Measurements from ENCODE around the gene SUPT6H.
"Not testable (repeated sequence)": the region's sequence is repeated elsewhere in the genome, so short reads cannot be mapped to it uniquely, and the experiment has no call there.

Gene SUPT6H

GRCh38 chr17:28655160-28655559 lies 6.8 kb upstream of the SUPT6H start:
- no peak for DNase-seq

- no peak for DNase-seq
Measured at GRCh38 chr17:28657756-28658155, 4.2 kb upstream of the SUPT6H start.

DNA sequence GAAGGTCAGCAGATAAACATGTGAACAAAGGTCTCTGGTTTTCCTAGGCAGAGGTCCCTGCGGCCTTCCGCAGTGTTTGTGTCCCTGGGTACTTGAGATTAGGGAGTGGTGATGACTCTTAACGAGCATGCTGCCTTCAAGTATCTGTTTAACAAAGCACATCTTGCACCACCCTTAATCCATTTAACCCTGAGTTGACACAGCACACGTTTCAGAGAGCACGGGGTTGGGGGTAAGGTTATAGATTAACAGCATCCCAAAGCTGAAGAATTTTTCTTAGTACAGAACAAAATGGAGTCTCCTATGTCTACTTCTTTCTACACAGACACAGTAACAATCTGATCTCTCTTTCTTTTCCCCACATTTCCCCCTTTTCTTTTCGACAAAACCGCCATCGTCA lies 3.7 kb upstream of the SUPT6H start:
- DNase-seq, result not testable (repeated sequence)

DNA sequence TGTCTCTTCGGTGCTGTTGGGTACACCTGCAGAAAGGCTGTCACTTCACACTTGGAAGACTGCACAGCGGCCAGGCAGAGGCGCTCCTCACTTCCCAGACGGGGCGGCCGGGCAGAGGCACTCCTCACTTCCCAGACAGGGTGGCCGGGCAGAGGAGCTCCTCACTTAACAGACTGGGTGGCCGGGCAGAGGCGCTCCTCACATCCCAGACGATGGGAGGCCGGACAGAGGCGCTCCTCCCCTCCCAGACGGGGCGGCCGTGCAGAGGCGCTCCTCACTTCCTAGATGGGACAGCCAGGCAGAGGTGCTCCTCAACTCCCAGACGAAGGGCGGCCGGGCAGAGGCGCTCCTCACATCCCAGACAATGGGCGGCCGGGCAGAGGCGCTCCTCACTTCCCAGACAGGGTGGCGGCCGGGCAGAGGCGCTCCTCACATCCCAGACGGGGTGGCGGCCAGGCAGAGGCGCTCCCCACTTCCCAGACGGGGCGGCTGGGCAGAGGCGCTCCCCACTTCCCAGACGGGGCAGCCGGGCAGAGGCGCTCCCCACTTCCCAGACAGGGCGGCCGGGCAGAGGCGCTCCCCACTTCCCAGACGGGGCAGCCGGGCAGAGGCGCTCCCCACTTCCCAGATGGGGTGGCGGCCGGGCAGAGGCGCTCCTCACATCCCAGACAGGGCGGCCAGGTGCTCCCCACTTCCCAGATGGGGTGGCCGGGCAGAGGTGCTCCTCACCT lies 3.1 kb upstream of the SUPT6H start:
- DNase-seq, result not testable (repeated sequence)

DNA sequence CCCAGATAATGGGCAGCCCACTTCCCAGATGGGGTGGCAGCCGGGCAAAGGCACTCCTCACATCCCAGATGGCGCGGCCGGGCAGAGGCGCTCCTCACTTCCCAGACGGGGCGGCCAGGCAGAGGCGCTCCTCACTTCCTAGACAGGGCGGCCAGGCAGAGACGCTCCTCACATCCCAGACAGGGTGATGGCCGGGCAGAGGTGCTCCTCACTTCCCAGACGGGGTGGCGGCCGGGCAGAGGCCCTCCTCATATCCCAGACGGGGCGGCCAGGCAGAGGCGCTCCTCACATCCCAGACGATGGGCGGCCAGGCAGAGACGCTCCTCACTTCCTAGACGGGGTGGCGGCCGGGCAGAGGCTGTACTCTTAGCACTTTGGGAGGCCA lies 2.5 kb upstream of the SUPT6H start:
- DNase-seq, result not testable (repeated sequence)

- DNase-seq, result no peak
Measured at GRCh38 chr17:28662527-28662829, 473 bp downstream of the SUPT6H start.

GRCh38 chr17:28663723-28664122 lies 1.7 kb downstream of the SUPT6H start:
- no peak for DNase-seq

- no peak for DNase-seq
Measured at GRCh38 chr17:28665994-28666393, 4.0 kb downstream of the SUPT6H start.

DNA sequence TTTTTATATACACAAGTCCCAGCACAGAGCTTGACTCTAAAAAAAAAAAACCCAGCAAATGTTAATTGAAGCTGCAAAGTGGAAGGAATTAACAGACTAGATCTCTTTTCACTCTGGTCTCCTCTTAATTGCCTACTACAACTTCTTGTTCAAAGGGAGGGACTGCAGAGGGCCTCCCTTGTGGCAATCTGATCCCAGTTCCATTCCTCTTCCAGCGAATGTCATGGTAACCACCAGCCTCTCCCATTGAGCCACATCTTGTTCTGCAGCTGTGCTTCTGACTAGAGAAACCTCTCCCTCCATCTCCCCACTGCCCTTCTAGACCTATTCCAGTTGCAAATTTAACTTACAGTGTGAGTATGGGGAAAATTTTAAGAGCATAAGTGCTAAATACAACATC lies 5.9 kb downstream of the SUPT6H start:
- DNase-seq, result no peak

DNA sequence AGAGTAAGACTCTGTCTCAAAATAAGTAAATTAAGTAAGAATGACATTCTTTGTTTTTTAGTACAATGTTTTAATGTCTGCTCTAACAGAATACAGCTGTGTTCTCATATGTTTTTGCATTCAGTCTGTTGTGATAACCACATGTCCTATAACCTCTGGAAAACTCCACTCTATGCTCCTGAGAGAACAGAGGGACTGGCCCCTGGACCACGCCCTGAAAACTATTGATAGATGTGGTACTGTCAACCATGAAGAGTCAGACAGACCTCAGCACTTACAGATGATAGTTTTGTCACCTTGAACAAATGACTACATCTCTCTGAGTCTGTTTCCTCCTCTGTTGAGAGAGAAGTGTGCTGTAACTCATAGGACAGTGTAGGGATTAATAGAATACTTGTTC lies 7.9 kb downstream of the SUPT6H start:
- no peak for DNase-seq

DNA sequence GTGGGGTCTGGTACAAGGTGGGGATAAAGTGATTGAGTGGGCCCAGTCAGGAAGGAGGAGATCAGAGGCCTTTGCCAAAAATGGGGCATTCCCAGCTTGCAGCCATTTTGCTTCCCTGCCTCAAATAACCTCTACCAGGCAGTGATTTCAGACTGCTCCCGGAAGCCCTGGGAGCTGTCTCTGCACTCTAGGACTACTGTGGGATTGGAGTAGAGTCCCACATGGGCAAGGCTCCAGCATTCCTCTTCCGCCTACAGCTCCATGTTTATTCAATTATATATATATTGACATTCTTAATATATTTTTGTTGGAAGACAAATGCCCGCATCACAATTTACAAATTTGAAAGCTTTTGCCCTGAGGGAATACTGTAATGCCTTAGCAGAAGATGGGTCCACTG lies 13.5 kb downstream of the SUPT6H start:
- no peak for DNase-seq

- DNase-seq, result no peak
Measured at GRCh38 chr17:28675980-28676379, 14.0 kb downstream of the SUPT6H start.

DNA sequence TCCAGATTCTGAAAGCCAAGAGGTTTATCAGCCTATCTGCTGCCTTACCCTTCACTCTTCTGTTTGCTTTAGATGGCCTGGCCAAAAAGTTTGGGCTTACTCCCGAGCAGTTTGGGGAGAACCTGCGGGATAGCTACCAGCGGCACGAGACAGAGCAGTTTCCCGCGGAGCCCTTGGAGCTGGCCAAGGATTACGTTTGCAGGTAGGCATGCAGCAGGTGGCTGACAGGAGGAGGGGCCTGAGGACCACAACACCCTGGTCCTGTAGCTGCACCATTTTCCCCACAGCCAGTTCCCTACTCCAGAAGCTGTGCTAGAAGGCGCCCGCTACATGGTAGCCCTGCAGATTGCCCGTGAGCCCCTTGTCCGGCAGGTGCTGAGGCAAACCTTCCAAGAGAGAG lies 20.6 kb downstream of the SUPT6H start:
- DNase-seq, result no peak

DNA sequence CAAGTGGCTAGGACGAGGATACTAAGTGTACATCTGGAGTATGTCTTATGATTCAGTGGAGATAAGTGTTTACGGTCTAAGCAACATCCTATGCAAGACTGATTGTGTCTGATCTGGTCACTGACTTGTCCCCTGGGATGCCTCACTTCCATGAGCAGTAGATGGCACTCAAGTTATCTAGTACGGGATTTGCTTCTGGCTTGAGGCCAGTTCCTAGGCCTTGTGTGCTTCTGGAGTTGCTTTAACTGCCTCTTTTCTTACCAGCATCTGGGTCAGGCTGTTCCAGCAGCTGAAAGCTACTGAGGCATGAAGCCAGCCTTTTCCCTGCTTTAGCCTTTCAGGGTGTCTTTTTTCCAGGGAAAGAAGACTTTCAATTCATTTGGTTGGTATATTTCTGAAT lies 23.0 kb downstream of the SUPT6H start:
- DNase-seq, result no peak

- DNase-seq, result no peak
Measured at GRCh38 chr17:28685366-28685765, 23.4 kb downstream of the SUPT6H start.

DNA sequence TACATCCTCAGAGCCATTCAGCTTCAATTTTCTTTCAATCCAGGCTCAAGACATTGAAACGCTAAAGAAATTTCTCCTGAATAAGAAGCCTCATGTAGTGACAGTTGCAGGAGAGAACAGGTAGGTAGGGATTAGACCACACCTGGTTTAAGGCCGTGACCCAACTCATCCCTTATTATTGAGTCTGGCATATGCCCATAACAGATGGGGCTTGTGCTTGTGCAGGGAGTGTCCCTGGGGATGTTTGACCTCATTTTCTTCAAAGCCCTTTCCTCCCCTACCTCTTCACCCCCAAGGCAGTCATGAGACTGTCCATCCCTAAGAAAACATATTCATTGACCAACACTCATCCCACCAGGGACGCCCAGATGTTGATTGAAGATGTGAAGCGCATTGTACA lies 24.3 kb downstream of the SUPT6H start:
- no peak for DNase-seq

DNA sequence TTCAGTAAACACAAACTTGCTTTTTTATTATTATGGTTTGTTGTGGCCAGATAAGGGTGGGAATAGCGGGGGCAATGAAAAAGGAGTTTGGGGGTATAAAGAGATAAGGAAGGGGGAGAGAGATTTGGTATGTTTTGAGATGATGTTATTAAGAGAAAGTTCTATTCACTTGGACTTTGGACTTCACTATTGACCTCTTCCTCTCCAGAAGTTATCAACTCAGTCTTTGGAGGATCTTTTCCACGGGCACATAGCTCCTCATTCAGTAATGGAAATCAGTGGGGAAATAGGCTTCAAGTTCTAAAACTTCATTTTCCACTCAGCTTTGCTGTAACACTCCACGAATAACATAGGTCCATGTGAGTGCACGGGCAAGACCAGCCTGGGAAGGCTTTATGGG lies 26.5 kb downstream of the SUPT6H start:
- DNase-seq, result no peak

DNA sequence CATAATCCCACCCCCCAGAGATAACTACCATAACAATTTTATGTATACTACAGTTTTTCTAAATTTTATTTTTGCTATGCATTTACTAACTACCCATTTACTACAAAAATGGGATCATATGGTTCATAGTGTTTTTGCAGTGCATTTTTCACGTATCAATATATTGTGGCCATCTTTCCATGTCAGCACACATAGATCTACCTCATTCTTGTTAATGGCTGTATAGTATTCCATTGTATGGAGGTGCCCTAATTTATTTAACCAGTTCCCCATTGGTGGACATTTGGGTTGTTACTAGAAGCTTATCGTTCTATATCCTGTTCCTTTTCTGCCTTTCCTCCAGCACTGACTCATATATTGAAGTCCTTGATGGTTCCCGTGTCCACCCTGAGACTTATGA lies 27.0 kb downstream of the SUPT6H start:
- no peak for DNase-seq

- DNase-seq, result no peak
Measured at GRCh38 chr17:28693869-28694268, 31.9 kb downstream of the SUPT6H start.

DNA sequence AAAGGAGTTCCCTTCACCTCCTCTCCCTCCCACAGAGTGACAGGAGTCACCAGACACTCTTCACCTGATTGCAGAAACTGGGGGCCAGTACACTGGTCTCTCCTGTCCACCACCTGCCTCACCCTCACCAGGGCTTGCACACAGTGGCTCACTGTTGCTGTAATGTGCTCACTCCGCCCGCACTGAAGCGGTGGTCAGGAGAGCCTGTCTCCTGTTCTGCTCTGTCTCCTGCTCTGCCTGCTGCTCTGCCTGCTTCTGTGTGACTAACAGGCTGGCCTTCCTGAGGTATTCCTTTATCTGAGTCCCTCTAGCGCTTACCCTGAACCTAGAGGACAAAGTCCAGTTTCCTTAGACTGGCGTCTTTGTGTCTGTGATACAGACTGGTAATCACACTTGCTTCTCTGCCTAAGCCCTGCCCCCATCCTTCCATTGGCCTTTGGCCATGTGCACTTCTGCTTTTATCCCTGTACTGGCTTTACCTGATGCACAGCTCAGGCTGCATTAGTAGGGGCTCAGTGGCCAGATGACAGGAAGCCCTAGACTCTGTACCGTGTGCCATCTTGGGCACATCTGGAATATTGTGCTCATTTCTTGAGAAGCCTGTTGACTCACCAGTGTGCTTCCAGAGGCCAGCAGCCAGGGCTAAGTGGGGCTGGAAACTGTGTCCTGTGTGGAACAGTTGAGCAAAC lies 36.4 kb downstream of the SUPT6H start:
- no peak for DNase-seq

- DNase-seq, result no peak
Measured at GRCh38 chr17:28700278-28700677, 38.3 kb downstream of the SUPT6H start.

DNA sequence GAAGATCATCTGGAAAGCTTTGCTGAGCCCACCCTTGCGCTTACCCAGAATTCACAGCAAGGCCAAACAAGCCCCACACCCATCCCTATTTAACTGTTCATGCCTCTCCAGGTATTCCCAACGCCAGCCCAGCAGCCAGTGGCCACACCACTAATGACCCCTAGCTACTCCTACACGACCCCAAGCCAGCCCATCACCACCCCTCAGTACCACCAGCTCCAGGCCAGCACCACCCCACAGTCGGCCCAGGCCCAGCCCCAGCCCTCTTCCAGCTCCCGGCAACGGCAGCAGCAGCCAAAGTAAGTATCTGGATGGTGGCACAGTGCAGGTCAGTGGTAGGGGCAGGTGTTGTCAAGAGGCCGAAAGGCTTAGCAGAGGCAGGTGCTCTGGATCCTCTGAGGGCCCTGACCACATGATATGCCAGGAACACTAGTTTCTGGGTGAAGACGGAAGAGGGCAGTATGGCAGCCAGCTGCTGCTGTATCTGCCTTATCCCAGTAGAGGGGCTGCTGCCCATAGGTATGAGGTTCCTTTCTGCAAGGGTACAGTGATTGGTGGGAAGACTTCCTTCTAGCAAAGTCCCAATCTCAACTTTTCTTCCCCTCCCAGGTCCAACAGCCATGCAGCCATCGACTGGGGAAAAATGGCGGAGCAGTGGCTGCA lies 39.0 kb downstream of the SUPT6H start:
- no peak for DNase-seq

GRCh38 chr17:28702026-28702751 lies 40.2 kb downstream of the SUPT6H start:
- no peak for DNase-seq

DNA sequence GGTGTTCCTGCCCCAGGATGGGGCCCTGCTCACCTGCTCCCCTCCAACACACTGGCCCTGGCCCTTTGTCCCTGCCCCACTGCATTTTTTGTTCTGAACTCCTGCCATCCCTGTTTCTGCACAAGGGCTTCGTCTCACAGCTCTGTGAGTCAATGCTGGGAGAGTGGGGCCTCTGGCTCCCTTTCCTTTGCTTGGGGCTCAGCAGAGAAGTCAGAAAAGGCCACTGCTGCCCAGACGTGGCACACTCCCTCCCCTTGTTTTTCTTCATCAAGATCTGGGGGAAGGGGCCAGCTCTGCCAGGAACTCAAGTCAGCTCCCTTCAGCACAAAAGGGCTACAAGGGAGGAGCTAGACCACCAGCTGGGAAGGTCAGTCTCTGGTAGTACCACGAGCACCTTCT lies 40.7 kb downstream of the SUPT6H start:
- no peak for DNase-seq

Measured in KG1 (cell line).